A549 (cell line): ENCODE results near the gene LYPLA2. TPM values are rescaled to one million over a fixed set of nuclear protein-coding genes. Genes with fewer than 3 reads are reported as not detected.

Experiments
- ATAC-seq, 2 experiments: fragments of 200-7000 bp in 1 of 2; fragments of >200 bp in 1 of 2; cut with Nextera tagmentation in 1 of 2; cut with Tn5 transposase in 1 of 2; 3 replicates each; pipeline versions ENCODE4 v1.8.0 to v1.9.1; 2018 to 2020; ENCODE audit warnings: mild to moderate bottlenecking in 1 of 2, moderate library complexity in 1 of 2
- CTCF ChIA-PET: fragments of 300-600 bp; sonication (Branson Sonifier 250); formaldehyde crosslinking; extraction: SDS; loops from one replicate; lab custom pipeline; 2021; ENCODE audit warnings: antibody characterized with exemption, inconsistent platforms; lab: Yijun Ruan, JAX
- POLR2A ChIA-PET: fragments of 350-600 bp; formaldehyde crosslinking; extraction: SDS; loops from one replicate; lab custom pipeline; 2021; ENCODE audit warnings: antibody characterized with exemption, inconsistent platforms; lab: Yijun Ruan, JAX
- DNase-seq, 2 experiments: peaks; one replicate each; pipeline versions ENCODE4 v3.0.0 to v3.0.0-alpha.2; 2011 to 2016; ENCODE audit warnings: low read depth in 1 of 2, low spot score in 1 of 2
- FAIRE-seq: peaks from 2 replicates; lab custom pipeline; 2011; peaks lifted over from hg19 to GRCh38; lab: Jason Lieb, UNC
- H3K27ac ChIP-seq, 2 experiments: fragments of >200 bp; sonication (Bioruptor Twin); formaldehyde crosslinking; 3 replicates each; pipeline ENCODE4 v1.5.1; 2016 to 2017
- H3K4me1 ChIP-seq: fragments of >200 bp; sonication (Bioruptor Twin); formaldehyde crosslinking; 3 replicates; pipeline ENCODE4 v1.6.1; 2016
- H3K4me2 ChIP-seq: fragments of >200 bp; sonication (Bioruptor Twin); formaldehyde crosslinking; 3 replicates; pipeline ENCODE4 v1.6.1; 2016
- H3K4me3 ChIP-seq: fragments of >200 bp; sonication (Bioruptor Twin); formaldehyde crosslinking; 3 replicates; pipeline ENCODE4 v1.5.1; 2016
- H3K9me3 ChIP-seq: fragments of >200 bp; sonication (Bioruptor Twin); formaldehyde crosslinking; 3 replicates; pipeline ENCODE4 v1.6.1; 2016
- BHLHE40 ChIP-seq: IDR thresholded peaks from 2 replicates; pipeline ENCODE4 v1.6.1; 2012; ENCODE audit warnings: low read depth, low read length, inconsistent platforms
- CBX8 ChIP-seq: fragments of 200-600 bp; sonication (generic); IDR thresholded peaks from 2 replicates; pipeline ENCODE4 v1.6.1; 2016
- CHD2 ChIP-seq: fragments of 150-350 bp; IDR thresholded peaks from 2 replicates; pipeline ENCODE4 v1.6.1; 2014; ENCODE audit warnings: low read length; ENCODE audit not compliant: partially characterized antibody
- E2F6 ChIP-seq: IDR thresholded peaks from 2 replicates; pipeline ENCODE4 v1.6.1; 2012; ENCODE audit warnings: low read depth, borderline replicate concordance
- EHMT2 ChIP-seq: fragments of 200-600 bp; sonication (generic); IDR thresholded peaks from 2 replicates; pipeline ENCODE4 v1.6.1; 2016; ENCODE audit warnings: antibody characterized with exemption, low read depth, mild to moderate bottlenecking, moderate library complexity
- EP300 ChIP-seq, 2 experiments: fragments of >200 bp; sonication (Bioruptor Twin); formaldehyde crosslinking; IDR thresholded peaks; 2 replicates in 1 of 2; 3 replicates in 1 of 2; pipeline ENCODE4 v1.6.1; 2016 to 2017
- ESRRA ChIP-seq: fragments of 150-350 bp; IDR thresholded peaks from 2 replicates; pipeline ENCODE4 v1.6.1; 2014; ENCODE audit warnings: mild to moderate bottlenecking, low read length, borderline replicate concordance
- FOSB ChIP-seq: fragments of 250-450 bp; sonication (Bioruptor Pico); IDR thresholded peaks from 2 replicates; pipeline ENCODE4 v1.5.0; 2020; ENCODE audit warnings: mild to moderate bottlenecking, moderate library complexity
- FOSL2 ChIP-seq, 2 experiments: fragments of 450-650 bp in 1 of 2; fragments of >200 bp in 1 of 2; sonication (Bioruptor Twin) in 1 of 2; formaldehyde crosslinking; IDR thresholded peaks; 2 replicates each; pipeline versions ENCODE4 v1.5.0 to v1.6.1; 2016 to 2020; ENCODE audit warnings: mild to moderate bottlenecking in 1 of 2, moderate library complexity in 1 of 2
- GATA3 ChIP-seq: IDR thresholded peaks from 2 replicates; pipeline ENCODE4 v1.6.1; 2012; ENCODE audit warnings: borderline replicate concordance
- HDAC2 ChIP-seq: fragments of 200-600 bp; sonication (generic); IDR thresholded peaks from 2 replicates; pipeline ENCODE4 v1.6.1; 2016
- HEYL ChIP-seq: fragments of 250-450 bp; sonication (Bioruptor Pico); IDR thresholded peaks from 2 replicates; pipeline ENCODE4 v1.8.0; 2021; ENCODE audit warnings: mild to moderate bottlenecking, moderate library complexity
- HOXA7 ChIP-seq: fragments of 250-450 bp; sonication (Bioruptor Pico); IDR thresholded peaks from 2 replicates; pipeline ENCODE4 v1.5.0; 2020; ENCODE audit warnings: mild to moderate bottlenecking, moderate library complexity
- HOXB13 ChIP-seq: fragments of 250-450 bp; sonication (Bioruptor Pico); IDR thresholded peaks from 2 replicates; pipeline ENCODE4 v1.5.0; 2020; ENCODE audit warnings: low read depth, mild to moderate bottlenecking, moderate library complexity
- JUN ChIP-seq, 2 experiments: fragments of >200 bp; sonication (Bioruptor Twin); formaldehyde crosslinking; IDR thresholded peaks; 2 replicates in 1 of 2; 3 replicates in 1 of 2; pipeline ENCODE4 v1.6.1; 2016 to 2017
- JUNB ChIP-seq: fragments of >200 bp; sonication (Bioruptor Twin); formaldehyde crosslinking; IDR thresholded peaks from 2 replicates; pipeline ENCODE4 v1.6.1; 2016
- KDM1A ChIP-seq: fragments of 200-600 bp; sonication (generic); IDR thresholded peaks from 2 replicates; pipeline ENCODE4 v1.6.1; 2016; ENCODE audit warnings: low read depth, mild to moderate bottlenecking
- KDM5A ChIP-seq: fragments of 200-600 bp; sonication (generic); IDR thresholded peaks from 2 replicates; pipeline ENCODE4 v1.6.1; 2016; ENCODE audit warnings: antibody characterized with exemption, mild to moderate bottlenecking
- MAFK ChIP-seq: fragments of 450-650 bp; IDR thresholded peaks from 2 replicates; pipeline ENCODE4 v1.6.1; 2014; ENCODE audit not compliant: partially characterized antibody
- MAZ ChIP-seq: fragments of 150-350 bp; IDR thresholded peaks from 2 replicates; pipeline ENCODE4 v1.6.1; 2014; ENCODE audit warnings: antibody characterized with exemption, low read depth, low read length, borderline replicate concordance
- MYC ChIP-seq: IDR thresholded peaks from 2 replicates; pipeline ENCODE4 v1.6.1; 2012; ENCODE audit warnings: mild to moderate bottlenecking, inconsistent platforms, low read length, improper control_type of control experiment, borderline replicate concordance
- POLR2A ChIP-seq: IDR thresholded peaks from 2 replicates; pipeline ENCODE4 v1.6.1; 2012; ENCODE audit warnings: mild to moderate bottlenecking, low read length
- RAD21 ChIP-seq, 2 experiments: fragments of >200 bp in 1 of 2; sonication (Bioruptor Twin) in 1 of 2; formaldehyde crosslinking in 1 of 2; IDR thresholded peaks in 1 of 2; conservative IDR thresholded peaks in 1 of 2; 2 replicates in 1 of 2; 3 replicates in 1 of 2; pipeline ENCODE4 v1.6.1; 2012 to 2018; ENCODE audit warnings: inconsistent platforms in 1 of 2
- RARB ChIP-seq: fragments of 250-450 bp; sonication (Bioruptor Pico); IDR thresholded peaks from 2 replicates; pipeline ENCODE4 v1.8.0; 2021; ENCODE audit warnings: mild to moderate bottlenecking, moderate library complexity
- ZSCAN20 ChIP-seq: fragments of 250-450 bp; sonication (Bioruptor Pico); IDR thresholded peaks from 2 replicates; pipeline ENCODE4 v1.8.0; 2022; ENCODE audit warnings: mild to moderate bottlenecking, moderate library complexity
- WGBS: methylation state at CpG from one replicate; pipeline ENCODE4 v1.1.6; 2017; ENCODE audit errors: missing lambda C conversion rate; 5-methylcytosine and 5-hydroxymethylcytosine counted together
- polyA plus RNA-seq, 4 experiments: library from polyadenylated mRNA; depleted of rRNA in 3 of 4; stranded (reverse); fragments of >200 nt; fragmentation: RNase III in 1 of 4; extraction: RNeasy Plus Mini Kit Qiagen cat#74134 plus additional on column Dnase treatment in 1 of 4; gene quantifications; 2 replicates in 3 of 4; 3 replicates in 1 of 4; pipeline ENCODE4 v1.2.3, GENCODE V29; 2011 to 2017
- TF ChIP-seq, protein P1 (sequence below): IDR thresholded peaks from 2 replicates; pipeline ENCODE4 v1.6.1; 2012
- TF ChIP-seq, protein P2 (sequence below): fragments of 250-450 bp; sonication (Bioruptor Pico); IDR thresholded peaks from 2 replicates; pipeline ENCODE4 v1.5.0; 2021; ENCODE audit warnings: mild to moderate bottlenecking, moderate library complexity, borderline replicate concordance
- TF ChIP-seq, protein P3 (sequence below): fragments of >200 bp; sonication (Bioruptor Twin); formaldehyde crosslinking; IDR thresholded peaks from 2 replicates; pipeline ENCODE4 v1.6.1; 2016
- TF ChIP-seq, protein P4 (sequence below): fragments of >200 bp; sonication (Bioruptor Twin); formaldehyde crosslinking; IDR thresholded peaks from 3 replicates; pipeline ENCODE4 v1.6.1; 2016
- TF ChIP-seq, protein P5 (sequence below): IDR thresholded peaks from 2 replicates; pipeline ENCODE4 v1.6.1; 2012

Gene LYPLA2
- polyA plus RNA-seq, 2 of the 4 experiments (the other 2 are of a cell fraction) = 17.8 to 49.2 TPM

DNA sequence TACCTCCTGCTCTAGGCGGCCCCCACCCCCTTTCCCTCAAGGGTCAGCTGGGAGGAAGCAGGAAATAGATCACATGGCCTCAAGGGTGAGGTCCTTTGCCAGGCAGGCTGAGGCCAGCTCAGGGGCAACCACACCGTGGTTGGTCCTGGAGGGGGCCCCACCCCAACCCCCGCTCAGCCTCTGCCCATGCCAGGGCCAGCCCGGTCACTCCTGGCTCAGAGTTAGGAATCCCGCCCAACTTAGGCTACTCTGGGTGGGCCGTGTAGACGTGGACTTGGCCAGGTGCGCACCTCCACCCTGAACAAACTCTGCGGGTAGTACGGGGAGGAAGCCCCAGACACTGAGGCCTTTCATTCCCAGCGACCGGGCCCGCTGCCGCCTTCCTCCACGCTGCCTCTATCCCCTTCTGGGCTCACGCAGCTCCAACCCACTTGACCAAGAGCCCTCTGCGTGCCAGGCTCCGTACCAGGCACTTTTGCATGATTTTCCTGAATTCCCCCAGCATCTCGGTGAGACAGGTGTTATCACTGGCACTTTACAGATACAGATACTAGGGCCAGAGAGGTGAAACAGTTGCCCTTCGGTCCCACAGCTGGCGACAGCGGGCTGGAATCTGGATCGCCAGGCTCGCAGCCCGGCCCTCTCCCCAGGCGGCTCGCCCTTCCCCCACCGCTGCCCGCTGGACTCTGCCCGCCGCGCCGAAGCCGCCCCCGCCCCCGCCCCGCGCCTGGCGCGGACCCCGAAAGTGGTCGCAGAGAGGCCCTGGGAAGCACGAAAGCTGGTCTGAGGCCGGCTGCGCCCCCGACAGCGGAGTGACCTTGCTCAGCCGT lies 8.8 kb downstream of the LYPLA2 start (continued):
- TF ChIP-seq HOXB13 (CRISPR knock-in tag) (no peak), FOSL2 (IDR thresholded peaks at IDR 0.05) (no peak), FOSL2 (CRISPR knock-in tag; IDR thresholded peaks at IDR 0.05) (peak; percentile 59), CBX8 (no peak), JUN (IDR thresholded peaks at IDR 0.05) (peak in 1 of 2 experiments; percentile 12; a peak in 1 of 5 replicates), EP300 (IDR thresholded peaks at IDR 0.05) (no peak), RAD21 (conservative IDR thresholded peaks at IDR 0.05 in 1 of 2, IDR thresholded peaks at IDR 0.05 in 1 of 2) (no peak), HEYL (CRISPR knock-in tag) (no peak), E2F6 (no peak; the same call in 1 of the 2 replicates), BHLHE40 (no peak), JUNB (no peak), HDAC2 (no peak), HOXA7 (CRISPR knock-in tag) (no peak), MYC (0 out of 2 replicates have a peak, but pooled peaks have one; percentile 41), GATA3 (no peak)
- TF ChIP-seq, protein P1, sequence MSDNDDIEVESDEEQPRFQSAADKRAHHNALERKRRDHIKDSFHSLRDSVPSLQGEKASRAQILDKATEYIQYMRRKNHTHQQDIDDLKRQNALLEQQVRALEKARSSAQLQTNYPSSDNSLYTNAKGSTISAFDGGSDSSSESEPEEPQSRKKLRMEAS = peak; percentile 62
- TF ChIP-seq, protein P2, sequence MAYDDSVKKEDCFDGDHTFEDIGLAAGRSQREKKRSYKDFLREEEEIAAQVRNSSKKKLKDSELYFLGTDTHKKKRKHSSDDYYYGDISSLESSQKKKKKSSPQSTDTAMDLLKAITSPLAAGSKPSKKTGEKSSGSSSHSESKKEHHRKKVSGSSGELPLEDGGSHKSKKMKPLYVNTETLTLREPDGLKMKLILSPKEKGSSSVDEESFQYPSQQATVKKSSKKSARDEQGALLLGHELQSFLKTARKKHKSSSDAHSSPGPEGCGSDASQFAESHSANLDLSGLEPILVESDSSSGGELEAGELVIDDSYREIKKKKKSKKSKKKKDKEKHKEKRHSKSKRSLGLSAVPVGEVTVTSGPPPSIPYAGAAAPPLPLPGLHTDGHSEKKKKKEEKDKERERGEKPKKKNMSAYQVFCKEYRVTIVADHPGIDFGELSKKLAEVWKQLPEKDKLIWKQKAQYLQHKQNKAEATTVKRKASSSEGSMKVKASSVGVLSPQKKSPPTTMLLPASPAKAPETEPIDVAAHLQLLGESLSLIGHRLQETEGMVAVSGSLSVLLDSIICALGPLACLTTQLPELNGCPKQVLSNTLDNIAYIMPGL = no peak
- TF ChIP-seq, protein P3, sequence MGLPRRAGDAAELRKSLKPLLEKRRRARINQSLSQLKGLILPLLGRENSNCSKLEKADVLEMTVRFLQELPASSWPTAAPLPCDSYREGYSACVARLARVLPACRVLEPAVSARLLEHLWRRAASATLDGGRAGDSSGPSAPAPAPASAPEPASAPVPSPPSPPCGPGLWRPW = no peak

- CTCF ChIA-PET = interaction anchor here (1.0 to 3.4 kb wide), 7 partner anchors 11 to 592 kb away, joined by 3 to 23 read pairs (median 4); partner anchors contain the start of gene PITHD1
- Histone ChIP-seq H3K4me2 (peak within 1 kb of the TSS; percentile 89), H3K27ac (peak within 1 kb of the TSS; percentile 89 to 99), H3K4me1 (peaks cover 12% of the 10 kb centered on the region), H3K4me3 (peak within 1 kb of the TSS; percentile 72), H3K9me3 (no peaks in the 10 kb centered on the region)
- WGBS = 0% methylated on average over 1 of the region's 82 CpGs
- DNase-seq (peak; percentile 88 to 92), ATAC-seq (peak; percentile 76 to 85), FAIRE-seq (no peak)
- POLR2A ChIA-PET = interaction anchor here (0.6 to 4.2 kb wide), 5 partner anchors 9 to 1216 kb away, joined by 3 to 19 read pairs (median 3); partner anchors contain the start of genes LYPLA2 and PNRC2
- no peak for TF ChIP-seq RARB (CRISPR knock-in tag)
- TF ChIP-seq POLR2A = peak; percentile 42; the same call in 1 of the 2 replicates
- no peak for TF ChIP-seq CBX8
- TF ChIP-seq, protein P1 = peak; percentile 80
- TF ChIP-seq, protein P4, sequence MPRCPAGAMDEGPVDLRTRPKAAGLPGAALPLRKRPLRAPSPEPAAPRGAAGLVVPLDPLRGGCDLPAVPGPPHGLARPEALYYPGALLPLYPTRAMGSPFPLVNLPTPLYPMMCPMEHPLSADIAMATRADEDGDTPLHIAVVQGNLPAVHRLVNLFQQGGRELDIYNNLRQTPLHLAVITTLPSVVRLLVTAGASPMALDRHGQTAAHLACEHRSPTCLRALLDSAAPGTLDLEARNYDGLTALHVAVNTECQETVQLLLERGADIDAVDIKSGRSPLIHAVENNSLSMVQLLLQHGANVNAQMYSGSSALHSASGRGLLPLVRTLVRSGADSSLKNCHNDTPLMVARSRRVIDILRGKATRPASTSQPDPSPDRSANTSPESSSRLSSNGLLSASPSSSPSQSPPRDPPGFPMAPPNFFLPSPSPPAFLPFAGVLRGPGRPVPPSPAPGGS = peak; percentile 86
- TF ChIP-seq HOXA7 (CRISPR knock-in tag) = no peak
- peak; percentile 20; the same call in 1 of the 2 replicates for TF ChIP-seq GATA3
- 0 out of 2 replicates have a peak, but pooled peaks have one; percentile 17 for TF ChIP-seq E2F6
- no peak for TF ChIP-seq KDM1A
- no peak for TF ChIP-seq KDM5A
- TF ChIP-seq, protein P5, sequence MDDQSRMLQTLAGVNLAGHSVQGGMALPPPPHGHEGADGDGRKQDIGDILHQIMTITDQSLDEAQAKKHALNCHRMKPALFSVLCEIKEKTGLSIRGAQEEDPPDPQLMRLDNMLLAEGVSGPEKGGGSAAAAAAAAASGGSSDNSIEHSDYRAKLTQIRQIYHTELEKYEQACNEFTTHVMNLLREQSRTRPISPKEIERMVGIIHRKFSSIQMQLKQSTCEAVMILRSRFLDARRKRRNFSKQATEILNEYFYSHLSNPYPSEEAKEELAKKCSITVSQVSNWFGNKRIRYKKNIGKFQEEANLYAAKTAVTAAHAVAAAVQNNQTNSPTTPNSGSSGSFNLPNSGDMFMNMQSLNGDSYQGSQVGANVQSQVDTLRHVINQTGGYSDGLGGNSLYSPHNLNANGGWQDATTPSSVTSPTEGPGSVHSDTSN = peak; percentile 64
- TF ChIP-seq EHMT2 = no peak
- TF ChIP-seq HEYL (CRISPR knock-in tag) = no peak
- no peak for TF ChIP-seq CHD2
- TF ChIP-seq MAFK = no peak
- peak; percentile 23; the same call in 1 of the 2 replicates for TF ChIP-seq MAZ
- TF ChIP-seq ZSCAN20 (CRISPR knock-in tag) = no peak
- no peak for TF ChIP-seq FOSB (CRISPR knock-in tag)
- no peak for TF ChIP-seq ESRRA
Observed at GRCh38 chr1:23800400-23801337, 9.7 kb downstream of the LYPLA2 start, which contains the start of gene GALE. Gene GALE, minus strand, starts transcription at chr1:23800754. Its CDS starts 1,747 bp downstream, at chr1:23799007.
